ENCODE data around the gene RHBDF2. TPM values are rescaled to one million over a fixed set of nuclear protein-coding genes. Genes with fewer than 3 reads are reported as not detected.

RHBDF2 gene
- polyA plus RNA-seq, 1 donor (not counting 4 experiments of a cell fraction or from before 2014, with no cell fraction given), result 14.9 TPM

- dilution Hi-C loops (cut with MboI; ENCODE audit: extremely low pct_ligation_motif_present, low sequenced_read_pairs), result no loop called here
- no peak overlapping the region for H3K27ac ChIP-seq (ENCODE audit: control insufficient read depth, insufficient read depth, low read length)
- no peaks in the 10 kb centered on the region for H3K36me3 ChIP-seq (ENCODE audit: control insufficient read depth in 2 of 2, extremely low read depth in 1 of 2, insufficient read depth in 2 of 2, low read length in 2 of 2)
Observed at GRCh38 chr17:76439314-76439928, 61.8 kb downstream of the RHBDF2 start.

GRCh38 chr17:76438906-76439305, 62.3 kb downstream of the RHBDF2 start:
- FAIRE-seq, result no peak
- Histone ChIP-seq H3K4me1 (ENCODE audit: control insufficient read depth, extremely low read depth, insufficient read depth, low read length) (peaks cover 11% of the 10 kb centered on the region), H3K4me2 (ENCODE audit: control insufficient read depth, extremely low read depth, insufficient read depth, low read depth, low read length) (no peak overlapping the region), H3K36me3 (ENCODE audit: control insufficient read depth in 2 of 2, extremely low read depth in 1 of 2, insufficient read depth in 2 of 2, low read length in 2 of 2) (no peaks in the 10 kb centered on the region), H3K9ac (ENCODE audit: control insufficient read depth, extremely low read depth, insufficient read depth, low read length) (no peak overlapping the region), H3K4me3 (ENCODE audit: control insufficient read depth in 2 of 3, extremely low read depth in 1 of 3, insufficient read depth in 2 of 3, low read depth in 1 of 3, low read length in 3 of 3) (no peak overlapping the region), H3K9me1 (ENCODE audit: control insufficient read depth, extremely low read depth, insufficient read depth, low read length) (no peaks in the 10 kb centered on the region), H3K27me3 (ENCODE audit: control insufficient read depth, extremely low read depth, insufficient read depth, low read length) (no peaks in the 10 kb centered on the region), H4K20me1 (ENCODE audit: control insufficient read depth, extremely low read depth, insufficient read depth, low read length) (peaks cover 10% of the 10 kb centered on the region), H3K9me3 (ENCODE audit: control insufficient read depth, low read depth, low read length) (no peaks in the 10 kb centered on the region), H3K27ac (ENCODE audit: control insufficient read depth, insufficient read depth, low read length) (no peak overlapping the region), H3K79me2 (ENCODE audit: control insufficient read depth, insufficient read depth, low read length) (peaks cover 81% of the 10 kb centered on the region), H2AFZ (ENCODE audit: control insufficient read depth, low read length) (no peak overlapping the region)
- dilution Hi-C loops (cut with MboI; ENCODE audit: extremely low pct_ligation_motif_present, low sequenced_read_pairs), result no loop called here
- TF ChIP-seq EZH2 (IDR thresholded peaks at IDR 0.05; ENCODE audit: low read length) (no peak), CTCF (optimal IDR thresholded peaks at IDR 0.05 in 1 of 3, IDR thresholded peaks at IDR 0.05 in 1 of 3, conservative IDR thresholded peaks at IDR 0.05 in 1 of 3; ENCODE audit: extremely low read depth in 1 of 3, insufficient read depth in 2 of 3, low read length in 3 of 3) (no peak)
- DNase-seq (ENCODE audit: low read depth, low spot score), result no peak

More at GRCh38 chr17:76439314-76439928, 61.8 kb downstream of the RHBDF2 start:
- Histone ChIP-seq H3K9me1 (ENCODE audit: control insufficient read depth, extremely low read depth, insufficient read depth, low read length) (no peaks in the 10 kb centered on the region), H3K4me2 (ENCODE audit: control insufficient read depth, extremely low read depth, insufficient read depth, low read depth, low read length) (no peak overlapping the region), H3K4me3 (ENCODE audit: control insufficient read depth in 2 of 3, extremely low read depth in 1 of 3, insufficient read depth in 2 of 3, low read depth in 1 of 3, low read length in 3 of 3) (no peak overlapping the region), H3K27me3 (ENCODE audit: control insufficient read depth, extremely low read depth, insufficient read depth, low read length) (no peaks in the 10 kb centered on the region), H3K79me2 (ENCODE audit: control insufficient read depth, insufficient read depth, low read length) (peaks cover 81% of the 10 kb centered on the region), H2AFZ (ENCODE audit: control insufficient read depth, low read length) (no peak overlapping the region), H3K9me3 (ENCODE audit: control insufficient read depth, low read depth, low read length) (no peaks in the 10 kb centered on the region), H4K20me1 (ENCODE audit: control insufficient read depth, extremely low read depth, insufficient read depth, low read length) (peaks cover 12% of the 10 kb centered on the region), H3K4me1 (ENCODE audit: control insufficient read depth, extremely low read depth, insufficient read depth, low read length) (peaks cover 11% of the 10 kb centered on the region), H3K9ac (ENCODE audit: control insufficient read depth, extremely low read depth, insufficient read depth, low read length) (no peak overlapping the region)
- FAIRE-seq (no peak), DNase-seq (ENCODE audit: low read depth, low spot score) (no peak)
- TF ChIP-seq CTCF (optimal IDR thresholded peaks at IDR 0.05 in 1 of 3, IDR thresholded peaks at IDR 0.05 in 1 of 3, conservative IDR thresholded peaks at IDR 0.05 in 1 of 3; ENCODE audit: extremely low read depth in 1 of 3, insufficient read depth in 2 of 3, low read length in 3 of 3), result no peak
- TF ChIP-seq EZH2 (IDR thresholded peaks at IDR 0.05; ENCODE audit: low read length), result no peak

Data from keratinocyte (primary cell).